GM12892 (cell line): ENCODE results near the gene UBE2L6.

Experiments
- POLR2A ChIP-seq: IDR thresholded peaks from 2 replicates; pipeline ENCODE4 v1.6.1; 2011; ENCODE audit warnings: low read depth, low read length, control low read depth
- POLR2AphosphoS5 ChIP-seq: IDR thresholded peaks from 2 replicates; pipeline ENCODE4 v1.6.1; 2011; ENCODE audit warnings: low read depth, low read length, control low read depth

- no peak for TF ChIP-seq POLR2A
- no peak for TF ChIP-seq POLR2AphosphoS5
These were observed 58.9 kb downstream of the UBE2L6 start for GRCh38 chr11:57508341-57509170.
